ENCODE measurements around the gene PM20D1.
A peak's percentile ranks its signal among the peaks of the same experiment; 100 is the strongest.
"Not testable (repeated sequence)": the region's sequence is repeated elsewhere in the genome, so short reads cannot be mapped to it uniquely, and the experiment has no call there.

The PM20D1 gene

GRCh38 chr1:205840146-205840923 is 9.6 kb downstream of the PM20D1 start:
- DNase-seq = peak in 1 of 2 donors; percentile 33

- DNase-seq = no peak
Observed at GRCh38 chr1:205837382-205837970, 12.5 kb downstream of the PM20D1 start.

GRCh38 chr1:205834751-205835150 is 15.2 kb downstream of the PM20D1 start:
- no peak for DNase-seq

- no peak for DNase-seq
Observed at GRCh38 chr1:205832326-205832751, 17.6 kb downstream of the PM20D1 start.

GRCh38 chr1:205827623-205828022 is 22.3 kb downstream of the PM20D1 start:
- no peak for DNase-seq

GRCh38 chr1:205826995-205827394 is 22.9 kb downstream of the PM20D1 start:
- no peak for DNase-seq

- DNase-seq = no peak
Observed at GRCh38 chr1:205826016-205826806, 23.7 kb downstream of the PM20D1 start.

GRCh38 chr1:205824180-205824579 is 25.8 kb downstream of the PM20D1 start:
- no peak for DNase-seq

- not testable (repeated sequence) for DNase-seq
Observed at GRCh38 chr1:205823260-205823659, 26.7 kb downstream of the PM20D1 start.

- no peak for DNase-seq
Observed at GRCh38 chr1:205822397-205822796, 27.5 kb downstream of the PM20D1 start.

- DNase-seq = no peak
Observed at GRCh38 chr1:205817988-205818387, 31.9 kb downstream of the PM20D1 start.

GRCh38 chr1:205817364-205817763 is 32.6 kb downstream of the PM20D1 start:
- no peak for DNase-seq

- DNase-seq = no peak
Observed at GRCh38 chr1:205813755-205814058, 36.2 kb downstream of the PM20D1 start.

- DNase-seq = peak; percentile 48 to 94
Observed at GRCh38 chr1:205812878-205813754, 36.8 kb downstream of the PM20D1 start, which contains the start of gene SLC41A1. Gene SLC41A1 (minus strand): TSS chr1:205813198. CDS start chr1:205810441, 2,757 bp downstream.

GRCh38 chr1:205812271-205812877 is 37.6 kb downstream of the PM20D1 start:
- no peak for DNase-seq

GRCh38 chr1:205811660-205812059 is 38.3 kb downstream of the PM20D1 start:
- no peak for DNase-seq

- DNase-seq = no peak
Observed at GRCh38 chr1:205810448-205811157, 39.3 kb downstream of the PM20D1 start.

GRCh38 chr1:205809942-205810345 is 40.0 kb downstream of the PM20D1 start:
- no peak for DNase-seq

- DNase-seq = no peak
Observed at GRCh38 chr1:205809469-205809868, 40.5 kb downstream of the PM20D1 start.

GRCh38 chr1:205805082-205805711 is 44.7 kb downstream of the PM20D1 start:
- no peak for DNase-seq

GRCh38 chr1:205804605-205805004 is 45.3 kb downstream of the PM20D1 start:
- no peak for DNase-seq

Measured in bone marrow (tissue), 2 donors.